CD14-positive monocyte (primary cell): ENCODE measurements around the gene HMBS. TPM values are rescaled to one million over a fixed set of nuclear protein-coding genes. Genes with fewer than 3 reads are reported as not detected.
A peak's percentile ranks its signal among the peaks of the same experiment; 100 is the strongest.
"Not testable (repeated sequence)": the region's sequence is repeated elsewhere in the genome, so short reads cannot be mapped to it uniquely, and the experiment has no call there.

Experiments used
- DNase-seq, 3 donors: peaks; one replicate each; pipeline ENCODE4 v3.0.0-alpha.2; 2011 to 2022
- H2AFZ ChIP-seq: 2 replicates; pipeline ENCODE4 v1.6.0; 2012; ENCODE audit warnings: mild to moderate bottlenecking, low read depth, low read length, inconsistent platforms; ENCODE audit not compliant: insufficient read depth, poor library complexity, severe bottlenecking
- H3K27ac ChIP-seq, 2 donors: 1 replicate in 1 of 2; 2 replicates in 1 of 2; pipeline ENCODE4 v1.5.1; 2012 to 2013; ENCODE audit warnings: low read length in 2 of 2, control low read depth in 1 of 2, inconsistent platforms in 1 of 2, low read depth in 1 of 2, mild to moderate bottlenecking in 1 of 2
- H3K27me3 ChIP-seq, 2 donors: one replicate each; pipeline versions ENCODE4 v1.6.0 to v1.6.1; 2011 to 2013; ENCODE audit warnings: low read length in 2 of 2; ENCODE audit not compliant: control insufficient read depth in 2 of 2, insufficient read depth in 2 of 2
- H3K36me3 ChIP-seq, 2 donors: replicated peaks in 1 of 2; 1 replicate in 1 of 2; 2 replicates in 1 of 2; pipeline versions ENCODE4 v1.5.1 to v1.6.1; 2012 to 2013; ENCODE audit warnings: low read length in 2 of 2, control low read depth in 1 of 2, inconsistent platforms in 1 of 2, mild to moderate bottlenecking in 1 of 2; ENCODE audit not compliant: insufficient read depth in 2 of 2, control insufficient read depth in 1 of 2
- H3K4me1 ChIP-seq, 2 donors: 1 replicate in 1 of 2; 2 replicates in 1 of 2; pipeline versions ENCODE4 v1.5.1 to v1.6.1; 2012 to 2013; ENCODE audit warnings: low read length in 2 of 2, control low read depth in 1 of 2, inconsistent platforms in 1 of 2, mild to moderate bottlenecking in 1 of 2, moderate library complexity in 1 of 2; ENCODE audit not compliant: insufficient read depth in 2 of 2, control insufficient read depth in 1 of 2
- H3K4me2 ChIP-seq: replicated peaks from 2 replicates; pipeline ENCODE3; 2012; ENCODE audit warnings: low read length, moderate library complexity, mild to moderate bottlenecking; ENCODE audit not compliant: poor library complexity, severe bottlenecking; ENCODE audit errors: extremely low read depth
- H3K4me3 ChIP-seq, 3 experiments: fragments of 200-600 bp in 1 of 3; sonication (generic) in 1 of 3; replicated peaks in 1 of 3; 1 replicate in 2 of 3; 2 replicates in 1 of 3; pipeline ENCODE4 v1.5.1; 2011 to 2013; ENCODE audit warnings: low read length in 3 of 3, mild to moderate bottlenecking in 3 of 3, control low read depth in 2 of 3, low read depth in 2 of 3, inconsistent platforms in 1 of 3, moderate library complexity in 1 of 3
- H3K79me2 ChIP-seq: 2 replicates; pipeline ENCODE4 v1.6.0; 2012; ENCODE audit warnings: mild to moderate bottlenecking, control low read depth, inconsistent platforms, low read length, moderate library complexity; ENCODE audit not compliant: insufficient read depth
- H3K9ac ChIP-seq: 2 replicates; pipeline ENCODE4 v1.6.0; 2017; ENCODE audit warnings: low read length, mild to moderate bottlenecking; ENCODE audit not compliant: insufficient read depth, poor library complexity, severe bottlenecking
- H3K9me3 ChIP-seq, 2 donors: replicated peaks in 1 of 2; 1 replicate in 1 of 2; 2 replicates in 1 of 2; pipeline versions ENCODE4 v1.5.1 to v1.6.1; 2012 to 2013; ENCODE audit warnings: low read length in 2 of 2, control low read depth in 1 of 2; ENCODE audit not compliant: control insufficient read depth in 1 of 2, insufficient read depth in 1 of 2
- H4K20me1 ChIP-seq: 2 replicates; pipeline ENCODE4 v1.6.0; 2012; ENCODE audit warnings: mild to moderate bottlenecking, low read length, control low read depth, moderate library complexity; ENCODE audit not compliant: insufficient read depth
- H3K27ac Mint-ChIP-seq, 7 donors: one replicate each; pipeline ENCODE4 v1.8.0; 2020; ENCODE audit warnings: mild to moderate bottlenecking in 7 of 7, mixed read lengths in 7 of 7, moderate library complexity in 6 of 7, inconsistent platforms in 2 of 7
- H3K27me3 Mint-ChIP-seq, 3 donors: one replicate each; pipeline ENCODE4 v1.8.0; 2021 to 2022; ENCODE audit warnings: low read depth in 3 of 3, mild to moderate bottlenecking in 3 of 3, mixed read lengths in 3 of 3, moderate library complexity in 3 of 3, inconsistent platforms in 1 of 3
- H3K36me3 Mint-ChIP-seq, 2 donors: one replicate each; pipeline ENCODE4 v1.8.0; 2020; ENCODE audit warnings: mixed read lengths in 2 of 2, inconsistent platforms in 1 of 2, mild to moderate bottlenecking in 1 of 2
- H3K4me1 Mint-ChIP-seq: one replicate; pipeline ENCODE4 v1.8.0; 2020; ENCODE audit warnings: mild to moderate bottlenecking, mixed read lengths
- H3K4me3 Mint-ChIP-seq, 2 donors: one replicate each; pipeline ENCODE4 v1.8.0; 2020; ENCODE audit warnings: mild to moderate bottlenecking in 2 of 2, mixed read lengths in 2 of 2, moderate library complexity in 1 of 2
- H3K9me3 Mint-ChIP-seq, 7 donors: one replicate each; pipeline ENCODE4 v1.8.0; 2020 to 2022; ENCODE audit warnings: mixed read lengths in 7 of 7, mild to moderate bottlenecking in 6 of 7, moderate library complexity in 6 of 7, inconsistent platforms in 2 of 7
- CTCF ChIP-seq: fragments of 200-600 bp; IDR thresholded peaks from one replicate; pipeline ENCODE4 v1.8.0; 2022; ENCODE audit warnings: antibody characterized with exemption, mild to moderate bottlenecking
- WGBS: methylation state at CpG from one replicate; pipeline ENCODE4 v1.1.5; 2013; ENCODE audit warnings: missing lambda C conversion rate; ENCODE audit not compliant: insufficient coverage; 5-methylcytosine and 5-hydroxymethylcytosine counted together
- intact Hi-C, 2 donors: fragments of 100-400 bp; cut with micrococcal nuclease; formaldehyde crosslinking; loops; one replicate each; pipeline versions ENCODE4 v1.15.0 to v1.15.1; 2023
- polyA plus RNA-seq, 3 donors: library from polyadenylated mRNA; depleted of rRNA in 1 of 3; unstranded in 2 of 3; stranded (reverse) in 1 of 3; fragments of 300-500 nt in 2 of 3; fragments of >200 nt in 1 of 3; fragmentation: Illumina TruSeq in 2 of 3; gene quantifications; 1 replicate in 2 of 3; 2 replicates in 1 of 3; pipeline ENCODE4 v1.2.3, GENCODE V29; 2012 to 2021

The HMBS gene
- polyA plus RNA-seq, 3 donors, result 21.1 to 26.4 (median 25.2) TPM

- H3K79me2 ChIP-seq, result peaks cover 23% of the 10 kb centered on the region
- H3K27me3 ChIP-seq, result no peaks in the 10 kb centered on the region
- intact Hi-C loops, result loop anchor here in 1 of 2 donors (2.0 kb wide), 2 partner anchors 26 to 38 kb away; partner anchors contain the start of gene SLC37A4
- WGBS, result under 1% methylated on average over 79 of the region's 79 CpGs
- Mint-ChIP-seq H3K4me3 (peak within 1 kb of the TSS; percentile 93 to 94), H3K27ac (peak within 1 kb of the TSS; percentile 89 to 96 (median 96)), H3K9me3 (no peaks in the 10 kb centered on the region), H3K27me3 (peaks cover 0 to 1% (median 0%) of the 10 kb centered on the region in 3 donors), H3K36me3 (peaks cover 34 to 49% of the 10 kb centered on the region in 2 donors), H3K4me1 (peaks cover 21% of the 10 kb centered on the region)
- peak within 1 kb of the TSS; percentile 90 for H2AFZ ChIP-seq
- H3K4me1 ChIP-seq, result peaks cover 17 to 22% of the 10 kb centered on the region in 2 donors
- DNase-seq, result peak; percentile 96 to 97 (median 97)
- peak within 1 kb of the TSS; percentile 88 for H3K4me2 ChIP-seq
- H3K4me3 ChIP-seq, result peak within 1 kb of the TSS; percentile 71 to 91 (median 88)
- peaks cover 27 to 38% of the 10 kb centered on the region in 2 donors for H3K36me3 ChIP-seq
- peak within 1 kb of the TSS; percentile 98 for H3K9ac ChIP-seq
- peak within 1 kb of the TSS; percentile 69 to 94 for H3K27ac ChIP-seq
- no peaks in the 10 kb centered on the region for H4K20me1 ChIP-seq
- no peaks in the 10 kb centered on the region for H3K9me3 ChIP-seq
- no peak for TF ChIP-seq CTCF
These were observed 27.5 kb upstream of the HMBS start, which contains the start of gene HYOU1 for GRCh38 chr11:119057000-119057769. Gene HYOU1 (minus strand): TSS chr11:119057205. CDS start chr11:119056160, 1,045 bp downstream.

GRCh38 chr11:119059128-119059527 lies 25.6 kb upstream of the HMBS start:
- H2AFZ ChIP-seq, H3K4me2 ChIP-seq, H4K20me1 ChIP-seq, H3K9me3 ChIP-seq, H3K27ac ChIP-seq, H3K27me3 ChIP-seq, H3K4me3 ChIP-seq, H3K9me3 Mint-ChIP-seq, H3K9ac ChIP-seq, intact Hi-C loops, H3K27me3 Mint-ChIP-seq, DNase-seq, H3K4me3 Mint-ChIP-seq: not testable (repeated sequence)
- Mint-ChIP-seq H3K36me3 (peaks cover 18 to 33% of the 10 kb centered on the region in 2 donors), H3K27ac (peak overlapping the region in 1 of 7 donors; percentile 48), H3K4me1 (peaks cover 24% of the 10 kb centered on the region)
- H3K4me1 ChIP-seq, result peaks cover 17 to 22% of the 10 kb centered on the region in 2 donors
- peaks cover 12 to 19% of the 10 kb centered on the region in 2 donors for H3K36me3 ChIP-seq
- no CpG with 5 or more reads among the region's 35 CpGs for WGBS
- H3K79me2 ChIP-seq, result peaks cover 30% of the 10 kb centered on the region
